Spleen (tissue), 3 donors: Measurements from ENCODE around the gene DTD1.
"Not testable (repeated sequence)": the region's sequence is repeated elsewhere in the genome, so short reads cannot be mapped to it uniquely, and the experiment has no call there.

Experiments
- POLR2A ChIP-seq, 3 donors: fragments of 450-650 bp; IDR thresholded peaks; one replicate each; pipeline ENCODE4 v1.5.1; 2017; ENCODE audit warnings: antibody characterized with exemption in 3 of 3, mild to moderate bottlenecking in 1 of 3
- POLR2AphosphoS5 ChIP-seq, 3 donors: sonication (generic); formaldehyde crosslinking; IDR thresholded peaks; one replicate each; pipeline ENCODE4 v1.5.1; 2017; ENCODE audit warnings: antibody characterized with exemption in 3 of 3

GRCh38 chr20:18760852-18761251, 173.0 kb downstream of the DTD1 start:
- not testable (repeated sequence) for TF ChIP-seq POLR2AphosphoS5, POLR2A (IDR thresholded peaks at IDR 0.05)
